Measurements from ENCODE around the gene CENATAC.

DNA sequence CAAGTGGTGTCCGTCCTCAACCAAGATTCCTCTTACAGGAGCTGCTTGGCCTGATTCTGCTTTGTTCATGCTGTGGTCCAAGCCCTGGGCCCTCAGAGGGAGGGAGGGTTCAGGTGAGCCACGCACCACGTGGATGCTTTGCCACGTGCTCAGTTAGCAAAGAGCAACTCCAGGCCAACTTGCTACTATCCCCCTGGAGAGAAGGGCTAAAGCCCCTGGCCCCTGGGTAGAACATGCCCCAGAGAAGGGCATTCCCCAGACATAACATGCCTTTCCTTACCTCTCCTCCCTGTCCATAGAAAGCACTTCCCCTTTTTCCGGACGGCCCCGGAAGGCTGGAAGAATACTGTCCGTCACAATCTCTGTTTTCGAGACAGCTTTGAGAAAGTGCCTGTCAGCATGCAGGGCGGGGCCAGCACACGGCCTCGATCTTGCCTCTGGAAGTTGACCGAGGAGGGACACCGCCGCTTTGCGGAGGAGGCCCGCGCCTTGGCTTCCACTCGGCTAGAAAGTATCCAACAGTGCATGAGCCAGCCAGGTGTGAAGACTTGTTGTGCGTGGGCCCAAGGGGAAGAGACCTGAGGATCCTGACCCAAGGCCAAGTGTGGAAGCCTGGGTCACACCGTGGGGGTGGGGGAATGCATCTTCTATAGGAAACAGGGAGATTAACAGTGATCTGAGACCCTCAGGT lies 17.6 kb upstream of the CENATAC start:
- TF ChIP-seq REST (IDR thresholded peaks at IDR 0.05; ENCODE audit: unreplicated experiment) = no peak
- TF ChIP-seq CTCF (conservative IDR thresholded peaks at IDR 0.05; ENCODE audit: low read depth in 2 of 2) = peak in 1 of 2 experiments; percentile 26; a peak in 1 of 4 replicates
- TF ChIP-seq JUNB (IDR thresholded peaks at IDR 0.05; ENCODE audit: unreplicated experiment) = no peak
- no peak for TF ChIP-seq POLR2AphosphoS5 (IDR thresholded peaks at IDR 0.05; ENCODE audit: low read depth)
- TF ChIP-seq EZH2 (IDR thresholded peaks at IDR 0.05; ENCODE audit: low read depth, unreplicated experiment) = no peak

All from GM23338 (cell line).